HepG2 (cell line): ENCODE results near the gene TET2. TPM values are rescaled to one million over a fixed set of nuclear protein-coding genes. Genes with fewer than 3 reads are reported as not detected.

ENCODE experiments used
- CHD4 ChIP-seq: fragments of 200-600 bp; sonication (generic); IDR thresholded peaks from 2 replicates; pipeline ENCODE4 v1.7.0; 2017; ENCODE audit warnings: mild to moderate bottlenecking, low read length, borderline replicate concordance
- YY1 ChIP-seq: IDR thresholded peaks from 2 replicates; pipeline ENCODE4 v1.6.1; 2011; ENCODE audit warnings: low read length, low read depth, moderate library complexity, mild to moderate bottlenecking; ENCODE audit not compliant: insufficient read depth, insufficient replicate concordance
- ZNF431 ChIP-seq: sonication (generic); formaldehyde crosslinking; IDR thresholded peaks from 2 replicates; pipeline ENCODE4 v1.9.0; 2022; ENCODE audit warnings: missing genetic modification reagents, low read depth, mild to moderate bottlenecking, borderline replicate concordance
- ZNF737 ChIP-seq: sonication (generic); formaldehyde crosslinking; IDR thresholded peaks from 2 replicates; pipeline ENCODE4 v1.5.0; 2020; ENCODE audit warnings: missing genetic modification reagents, mild to moderate bottlenecking, borderline replicate concordance
- ZZZ3 ChIP-seq: sonication (generic); formaldehyde crosslinking; IDR thresholded peaks from 2 replicates; pipeline ENCODE4 v1.4.0; 2020; ENCODE audit warnings: missing genetic modification reagents, mild to moderate bottlenecking, borderline replicate concordance
- polyA plus RNA-seq, 8 experiments: library from polyadenylated mRNA; depleted of rRNA in 3 of 8; stranded (reverse) in 7 of 8; unstranded in 1 of 8; fragments of >200 nt; fragmentation: Illumina TruSeq in 4 of 8; extraction: Trizol in 4 of 8; gene quantifications; 2 replicates each; pipeline versions ENCODE4 v1.2.1 to v1.2.3, GENCODE V29; 2011 to 2016; ENCODE audit warnings: low read depth in 4 of 8, missing spikeins in 1 of 8, mixed read lengths in 1 of 8; ENCODE audit not compliant: insufficient read depth in 1 of 8
- total RNA-seq, 5 experiments: library from RNA; depleted of rRNA; stranded (reverse); fragments of >200 nt; fragmentation: Illumina TruSeq; extraction: Trizol; gene quantifications; 2 replicates each; pipeline ENCODE4 v1.2.3, GENCODE V29; 2016; ENCODE audit warnings: low read depth in 1 of 5
- TF ChIP-seq, protein P1 (sequence below): sonication (generic); formaldehyde crosslinking; IDR thresholded peaks from 2 replicates; pipeline ENCODE4 v1.5.1; 2020; ENCODE audit warnings: mild to moderate bottlenecking, missing genetic modification reagents, moderate library complexity
- TF ChIP-seq, protein P2 (sequence below): sonication (generic); formaldehyde crosslinking; IDR thresholded peaks from 2 replicates; pipeline ENCODE4 v1.4.0; 2020; ENCODE audit warnings: mild to moderate bottlenecking, missing genetic modification reagents
- TF ChIP-seq, protein P3 (sequence below): sonication (generic); formaldehyde crosslinking; conservative IDR thresholded peaks from 2 replicates; pipeline ENCODE4 v1.4.0; 2020; ENCODE audit warnings: missing genetic modification reagents

The TET2 gene
- total and polyA plus RNA-seq, 2 of the 13 experiments (the other 11 are each of a cell fraction or from before 2014, with no cell fraction given): 4.7 to 4.8 TPM

DNA sequence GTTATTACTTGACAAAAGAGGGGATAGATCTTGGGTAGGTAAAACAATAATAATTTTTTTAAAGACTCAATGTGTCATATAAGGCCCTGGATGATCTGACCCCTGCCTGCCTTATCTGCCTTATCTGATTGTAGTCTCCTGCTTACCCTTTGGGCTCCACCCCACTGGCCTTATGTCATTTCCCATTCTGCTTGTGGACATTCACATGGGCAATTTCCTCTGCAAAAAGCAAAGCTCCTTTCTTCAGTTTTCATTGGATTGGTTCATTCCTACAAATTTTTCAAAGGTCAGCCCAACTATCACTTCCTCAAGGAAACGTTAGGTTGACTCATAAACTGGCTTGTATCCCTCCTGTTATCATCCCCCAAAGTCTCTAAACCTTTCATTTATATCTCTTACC lies 15.7 kb upstream of the TET2 start (continued):
- TF ChIP-seq, protein P1, sequence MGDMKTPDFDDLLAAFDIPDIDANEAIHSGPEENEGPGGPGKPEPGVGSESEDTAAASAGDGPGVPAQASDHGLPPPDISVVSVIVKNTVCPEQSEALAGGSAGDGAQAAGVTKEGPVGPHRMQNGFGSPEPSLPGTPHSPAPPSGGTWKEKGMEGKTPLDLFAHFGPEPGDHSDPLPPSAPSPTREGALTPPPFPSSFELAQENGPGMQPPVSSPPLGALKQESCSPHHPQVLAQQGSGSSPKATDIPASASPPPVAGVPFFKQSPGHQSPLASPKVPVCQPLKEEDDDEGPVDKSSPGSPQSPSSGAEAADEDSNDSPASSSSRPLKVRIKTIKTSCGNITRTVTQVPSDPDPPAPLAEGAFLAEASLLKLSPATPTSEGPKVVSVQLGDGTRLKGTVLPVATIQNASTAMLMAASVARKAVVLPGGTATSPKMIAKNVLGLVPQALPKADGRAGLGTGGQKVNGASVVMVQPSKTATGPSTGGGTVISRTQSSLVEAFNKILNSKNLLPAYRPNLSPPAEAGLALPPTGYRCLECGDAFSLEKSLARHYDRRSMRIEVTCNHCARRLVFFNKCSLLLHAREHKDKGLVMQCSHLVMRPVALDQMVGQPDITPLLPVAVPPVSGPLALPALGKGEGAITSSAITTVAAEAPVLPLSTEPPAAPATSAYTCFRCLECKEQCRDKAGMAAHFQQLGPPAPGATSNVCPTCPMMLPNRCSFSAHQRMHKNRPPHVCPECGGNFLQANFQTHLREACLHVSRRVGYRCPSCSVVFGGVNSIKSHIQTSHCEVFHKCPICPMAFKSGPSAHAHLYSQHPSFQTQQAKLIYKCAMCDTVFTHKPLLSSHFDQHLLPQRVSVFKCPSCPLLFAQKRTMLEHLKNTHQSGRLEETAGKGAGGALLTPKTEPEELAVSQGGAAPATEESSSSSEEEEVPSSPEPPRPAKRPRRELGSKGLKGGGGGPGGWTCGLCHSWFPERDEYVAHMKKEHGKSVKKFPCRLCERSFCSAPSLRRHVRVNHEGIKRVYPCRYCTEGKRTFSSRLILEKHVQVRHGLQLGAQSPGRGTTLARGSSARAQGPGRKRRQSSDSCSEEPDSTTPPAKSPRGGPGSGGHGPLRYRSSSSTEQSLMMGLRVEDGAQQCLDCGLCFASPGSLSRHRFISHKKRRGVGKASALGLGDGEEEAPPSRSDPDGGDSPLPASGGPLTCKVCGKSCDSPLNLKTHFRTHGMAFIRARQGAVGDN: no peak
- TF ChIP-seq ZZZ3 (CRISPR knock-in tag) (no peak), CHD4 (no peak), ZNF431 (CRISPR knock-in tag) (no peak), ZNF737 (no peak), YY1 (no peak)
- TF ChIP-seq, protein P2, sequence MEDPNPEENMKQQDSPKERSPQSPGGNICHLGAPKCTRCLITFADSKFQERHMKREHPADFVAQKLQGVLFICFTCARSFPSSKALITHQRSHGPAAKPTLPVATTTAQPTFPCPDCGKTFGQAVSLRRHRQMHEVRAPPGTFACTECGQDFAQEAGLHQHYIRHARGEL (CRISPR knock-in tag): no peak
- TF ChIP-seq, protein P3, sequence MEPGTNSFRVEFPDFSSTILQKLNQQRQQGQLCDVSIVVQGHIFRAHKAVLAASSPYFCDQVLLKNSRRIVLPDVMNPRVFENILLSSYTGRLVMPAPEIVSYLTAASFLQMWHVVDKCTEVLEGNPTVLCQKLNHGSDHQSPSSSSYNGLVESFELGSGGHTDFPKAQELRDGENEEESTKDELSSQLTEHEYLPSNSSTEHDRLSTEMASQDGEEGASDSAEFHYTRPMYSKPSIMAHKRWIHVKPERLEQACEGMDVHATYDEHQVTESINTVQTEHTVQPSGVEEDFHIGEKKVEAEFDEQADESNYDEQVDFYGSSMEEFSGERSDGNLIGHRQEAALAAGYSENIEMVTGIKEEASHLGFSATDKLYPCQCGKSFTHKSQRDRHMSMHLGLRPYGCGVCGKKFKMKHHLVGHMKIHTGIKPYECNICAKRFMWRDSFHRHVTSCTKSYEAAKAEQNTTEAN: no peak
- TF ChIP-seq, all 625 proteins: peak for 0
